Occipital lobe (tissue), 2 donors: Measurements from ENCODE around the gene SORBS2. TPM values are rescaled to one million over a fixed set of nuclear protein-coding genes. Genes with fewer than 3 reads are reported as not detected.
"Not testable (repeated sequence)": the region's sequence is repeated elsewhere in the genome, so short reads cannot be mapped to it uniquely, and the experiment has no call there.

Source experiments
- DNase-seq: peaks from one replicate; lab custom pipeline; 2025; lab: John Stamatoyannopoulos, UW
- total RNA-seq: library from RNA; depleted of rRNA; stranded (reverse); fragments of >200 nt; gene quantifications from one replicate; pipeline ENCODE4 v1.2.3, GENCODE V29; 2014

The SORBS2 gene
- total RNA-seq, 1 donor from 2014 or later = 66.8 TPM

- DNase-seq = no peak
Measured at GRCh38 chr4:185566425-185566824, 245.6 kb downstream of the SORBS2 start.

GRCh38 chr4:185565696-185566095, 246.3 kb downstream of the SORBS2 start:
- DNase-seq = no peak

- DNase-seq = no peak
Measured at GRCh38 chr4:185564349-185564748, 247.6 kb downstream of the SORBS2 start.

GRCh38 chr4:185562531-185562930, 249.5 kb downstream of the SORBS2 start:
- no peak for DNase-seq

- no peak for DNase-seq
Measured at GRCh38 chr4:185560316-185560715, 251.7 kb downstream of the SORBS2 start.

- DNase-seq = no peak
Measured at GRCh38 chr4:185559915-185560281, 252.1 kb downstream of the SORBS2 start.

GRCh38 chr4:185559251-185559914, 252.6 kb downstream of the SORBS2 start:
- DNase-seq = not testable (repeated sequence)

GRCh38 chr4:185554365-185555126, 257.4 kb downstream of the SORBS2 start:
- no peak for DNase-seq

- no peak for DNase-seq
Measured at GRCh38 chr4:185552254-185552653, 259.7 kb downstream of the SORBS2 start.

GRCh38 chr4:185550933-185551332, 261.1 kb downstream of the SORBS2 start:
- no peak for DNase-seq

GRCh38 chr4:185549095-185549639, 262.8 kb downstream of the SORBS2 start:
- DNase-seq = no peak

- no peak for DNase-seq
Measured at GRCh38 chr4:185548587-185548986, 263.4 kb downstream of the SORBS2 start.

- no peak for DNase-seq
Measured at GRCh38 chr4:185546335-185546734, 265.7 kb downstream of the SORBS2 start.

- DNase-seq = no peak
Measured at GRCh38 chr4:185542626-185543315, 269.2 kb downstream of the SORBS2 start.

GRCh38 chr4:185541251-185541727, 270.7 kb downstream of the SORBS2 start:
- DNase-seq = no peak

GRCh38 chr4:185540487-185541120, 271.4 kb downstream of the SORBS2 start:
- DNase-seq = no peak

- no peak for DNase-seq
Measured at GRCh38 chr4:185540040-185540439, 272.0 kb downstream of the SORBS2 start.

GRCh38 chr4:185538806-185539205, 273.2 kb downstream of the SORBS2 start:
- no peak for DNase-seq

GRCh38 chr4:185536411-185536709, 275.6 kb downstream of the SORBS2 start:
- no peak for DNase-seq

GRCh38 chr4:185535612-185536410, 276.2 kb downstream of the SORBS2 start:
- DNase-seq = no peak
